Fibroblast of the aortic adventitia (primary cell): Measurements from ENCODE around the gene HAS3. TPM values are rescaled to one million over a fixed set of nuclear protein-coding genes. Genes with fewer than 3 reads are reported as not detected.

ENCODE experiments used
- DNase-seq: peaks from one replicate; pipeline ENCODE4 v3.0.0-alpha.2; 2010; ENCODE audit warnings: low read depth
- H3K4me3 ChIP-seq: 2 replicates; pipeline ENCODE4 v1.5.1; 2011; ENCODE audit warnings: low read depth, mild to moderate bottlenecking, control low read depth, low read length, moderate library complexity
- total RNA-seq: library from RNA; depleted of rRNA; stranded (reverse); fragments of >200 nt; gene quantifications from 2 replicates; pipeline ENCODE4 v1.2.3, GENCODE V29; 2012; ENCODE audit warnings: low replicate concordance
- TF ChIP-seq, protein P1 (sequence below): IDR thresholded peaks from 2 replicates; pipeline ENCODE4 v1.5.1; 2011; ENCODE audit warnings: mild to moderate bottlenecking, low read length, control low read depth, inconsistent platforms; ENCODE audit not compliant: insufficient read depth

HAS3 gene
- total RNA-seq, 1 donor, result 0.81 TPM

DNA sequence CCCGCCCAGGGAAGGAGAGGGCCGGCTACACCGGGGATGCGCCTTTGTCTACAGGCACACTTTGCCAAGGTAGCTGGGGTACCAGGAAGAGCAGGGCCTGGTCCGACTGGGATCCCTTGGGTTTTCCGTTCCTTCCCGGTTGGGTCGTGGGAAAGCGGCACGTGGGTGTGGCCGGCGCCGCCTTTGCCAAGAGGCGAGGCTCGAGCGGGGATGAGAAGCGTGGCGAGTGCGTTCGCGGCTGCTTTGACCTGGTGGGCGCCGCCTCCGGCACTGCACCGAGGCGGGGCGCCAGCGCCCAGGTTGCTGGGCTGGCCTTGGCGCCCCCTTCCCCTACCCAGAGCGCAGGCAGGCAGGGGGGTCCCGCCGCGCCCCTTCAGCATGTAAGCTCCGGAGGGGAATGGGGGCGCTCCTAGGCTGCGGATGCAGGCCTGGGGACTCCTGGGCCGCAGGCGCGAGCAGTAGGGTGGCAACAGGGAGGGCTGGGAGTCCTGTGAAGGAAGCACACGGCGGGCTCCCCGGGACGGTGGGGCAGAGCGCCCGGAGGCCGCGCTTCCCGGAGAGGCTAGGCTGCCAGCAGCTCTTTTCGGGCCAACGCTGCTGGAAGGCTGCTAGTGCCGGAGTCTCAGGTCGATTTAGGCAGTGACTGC lies 2.0 kb downstream of the HAS3 start:
- TF ChIP-seq, protein P1, sequence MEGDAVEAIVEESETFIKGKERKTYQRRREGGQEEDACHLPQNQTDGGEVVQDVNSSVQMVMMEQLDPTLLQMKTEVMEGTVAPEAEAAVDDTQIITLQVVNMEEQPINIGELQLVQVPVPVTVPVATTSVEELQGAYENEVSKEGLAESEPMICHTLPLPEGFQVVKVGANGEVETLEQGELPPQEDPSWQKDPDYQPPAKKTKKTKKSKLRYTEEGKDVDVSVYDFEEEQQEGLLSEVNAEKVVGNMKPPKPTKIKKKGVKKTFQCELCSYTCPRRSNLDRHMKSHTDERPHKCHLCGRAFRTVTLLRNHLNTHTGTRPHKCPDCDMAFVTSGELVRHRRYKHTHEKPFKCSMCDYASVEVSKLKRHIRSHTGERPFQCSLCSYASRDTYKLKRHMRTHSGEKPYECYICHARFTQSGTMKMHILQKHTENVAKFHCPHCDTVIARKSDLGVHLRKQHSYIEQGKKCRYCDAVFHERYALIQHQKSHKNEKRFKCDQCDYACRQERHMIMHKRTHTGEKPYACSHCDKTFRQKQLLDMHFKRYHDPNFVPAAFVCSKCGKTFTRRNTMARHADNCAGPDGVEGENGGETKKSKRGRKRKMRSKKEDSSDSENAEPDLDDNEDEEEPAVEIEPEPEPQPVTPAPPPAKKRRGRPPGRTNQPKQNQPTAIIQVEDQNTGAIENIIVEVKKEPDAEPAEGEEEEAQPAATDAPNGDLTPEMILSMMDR, result no peak
- DNase-seq, result peak; percentile 19
- H3K4me3 ChIP-seq, result peak overlapping the region; percentile 66

DNA sequence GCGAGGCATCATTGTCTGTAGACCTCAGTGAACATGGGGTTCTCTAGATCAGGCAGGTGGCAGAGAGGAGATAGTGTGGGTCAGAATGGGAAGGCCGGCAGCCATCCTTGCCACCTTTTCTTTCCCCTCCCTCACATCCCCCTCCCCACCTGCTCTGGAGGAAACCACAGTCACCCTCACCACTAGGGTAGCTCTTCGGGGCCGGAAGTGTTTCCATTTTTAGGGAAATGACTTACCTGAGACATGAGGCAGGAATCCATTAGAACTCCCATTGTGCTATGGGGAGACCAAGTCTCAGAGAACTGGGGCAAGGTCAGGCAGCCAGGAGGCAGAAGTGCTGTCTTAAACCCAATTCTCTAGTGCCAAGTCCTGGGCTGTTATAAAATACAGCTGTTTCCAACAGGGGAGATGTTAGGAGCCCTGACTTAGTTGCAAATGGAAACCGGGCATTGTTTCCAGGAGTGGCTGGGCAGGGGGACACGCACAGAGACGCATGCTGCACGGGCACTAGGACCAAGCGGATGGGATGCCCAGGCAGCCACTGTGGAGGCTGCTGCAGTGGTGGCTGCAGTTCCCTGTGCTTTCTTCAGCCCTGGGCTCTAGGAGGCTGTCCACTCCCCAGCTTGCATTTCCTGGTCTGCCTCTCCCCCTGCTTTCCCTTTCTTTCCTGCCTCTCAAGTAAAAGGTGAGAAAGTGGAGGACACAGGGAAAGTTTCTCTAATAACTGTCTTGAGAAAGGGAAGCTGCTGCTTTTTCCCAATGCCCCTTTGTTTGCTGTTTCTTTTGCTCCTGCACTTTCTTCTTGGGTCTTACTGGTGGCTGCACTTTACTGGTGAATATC lies 2.8 kb downstream of the HAS3 start:
- no peak overlapping the region for H3K4me3 ChIP-seq
- TF ChIP-seq, protein P1, result no peak
- no peak for DNase-seq

DNA sequence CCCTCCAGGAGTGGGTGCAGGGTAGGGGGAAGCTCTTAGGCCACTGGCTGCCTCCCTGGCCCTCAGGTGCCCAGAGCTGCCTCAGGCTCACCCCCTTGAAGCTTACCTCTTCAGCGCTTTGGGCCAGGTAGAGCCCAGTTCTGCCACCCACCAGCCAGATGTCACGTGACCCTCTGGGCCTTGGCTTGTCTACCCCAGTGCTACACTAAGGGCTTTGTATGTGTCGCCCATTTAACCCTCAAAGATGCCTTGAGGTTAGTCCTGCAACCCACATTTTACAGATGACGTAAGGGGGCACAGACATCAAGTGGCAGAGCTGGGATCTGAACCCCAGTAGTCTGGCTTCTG lies 3.4 kb downstream of the HAS3 start:
- H3K4me3 ChIP-seq, result no peak overlapping the region
- TF ChIP-seq, protein P1, result no peak
- DNase-seq, result no peak

DNA sequence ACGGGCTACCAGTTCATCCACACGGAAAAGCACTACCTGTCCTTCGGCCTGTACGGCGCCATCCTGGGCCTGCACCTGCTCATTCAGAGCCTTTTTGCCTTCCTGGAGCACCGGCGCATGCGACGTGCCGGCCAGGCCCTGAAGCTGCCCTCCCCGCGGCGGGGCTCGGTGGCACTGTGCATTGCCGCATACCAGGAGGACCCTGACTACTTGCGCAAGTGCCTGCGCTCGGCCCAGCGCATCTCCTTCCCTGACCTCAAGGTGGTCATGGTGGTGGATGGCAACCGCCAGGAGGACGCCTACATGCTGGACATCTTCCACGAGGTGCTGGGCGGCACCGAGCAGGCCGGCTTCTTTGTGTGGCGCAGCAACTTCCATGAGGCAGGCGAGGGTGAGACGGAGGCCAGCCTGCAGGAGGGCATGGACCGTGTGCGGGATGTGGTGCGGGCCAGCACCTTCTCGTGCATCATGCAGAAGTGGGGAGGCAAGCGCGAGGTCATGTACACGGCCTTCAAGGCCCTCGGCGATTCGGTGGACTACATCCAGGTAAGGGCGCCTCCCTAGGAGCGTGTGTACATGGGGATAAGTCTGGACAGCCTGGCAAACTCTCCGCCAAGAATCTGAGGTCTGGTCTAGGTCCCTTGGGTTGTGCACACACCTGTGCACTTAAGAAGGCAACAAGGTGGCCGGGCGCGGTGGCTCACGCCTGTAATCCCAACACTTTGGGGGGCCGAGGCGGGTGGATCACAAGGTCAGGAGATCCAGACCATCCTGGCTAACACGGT lies 4.2 kb downstream of the HAS3 start:
- no peak for DNase-seq

DNA sequence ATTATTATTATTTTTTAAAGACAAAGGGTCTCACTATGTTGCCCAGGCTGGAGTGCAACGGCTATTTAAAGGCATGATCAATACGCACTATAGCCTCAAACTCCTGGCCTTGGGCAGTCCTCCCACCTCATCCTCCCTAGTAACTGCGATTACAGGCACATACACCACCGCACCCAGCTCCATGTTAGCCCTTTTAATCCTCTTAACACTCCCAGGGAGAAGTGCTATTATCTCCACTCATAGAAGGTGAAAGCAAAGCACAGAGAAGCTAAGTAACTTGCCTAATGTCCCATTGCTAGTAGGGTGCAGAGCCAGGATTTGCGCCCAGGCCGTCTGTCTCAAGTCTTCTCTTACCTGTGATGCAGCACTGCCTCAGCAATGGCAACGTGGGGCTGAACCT lies 5.0 kb downstream of the HAS3 start:
- TF ChIP-seq, protein P1, result no peak
- H3K4me3 ChIP-seq, result no peak overlapping the region

More for the DNA sequence above, 4.2 kb downstream of the HAS3 start:
- H3K4me3 ChIP-seq, result no peak overlapping the region
- TF ChIP-seq, protein P1, result no peak

DNA sequence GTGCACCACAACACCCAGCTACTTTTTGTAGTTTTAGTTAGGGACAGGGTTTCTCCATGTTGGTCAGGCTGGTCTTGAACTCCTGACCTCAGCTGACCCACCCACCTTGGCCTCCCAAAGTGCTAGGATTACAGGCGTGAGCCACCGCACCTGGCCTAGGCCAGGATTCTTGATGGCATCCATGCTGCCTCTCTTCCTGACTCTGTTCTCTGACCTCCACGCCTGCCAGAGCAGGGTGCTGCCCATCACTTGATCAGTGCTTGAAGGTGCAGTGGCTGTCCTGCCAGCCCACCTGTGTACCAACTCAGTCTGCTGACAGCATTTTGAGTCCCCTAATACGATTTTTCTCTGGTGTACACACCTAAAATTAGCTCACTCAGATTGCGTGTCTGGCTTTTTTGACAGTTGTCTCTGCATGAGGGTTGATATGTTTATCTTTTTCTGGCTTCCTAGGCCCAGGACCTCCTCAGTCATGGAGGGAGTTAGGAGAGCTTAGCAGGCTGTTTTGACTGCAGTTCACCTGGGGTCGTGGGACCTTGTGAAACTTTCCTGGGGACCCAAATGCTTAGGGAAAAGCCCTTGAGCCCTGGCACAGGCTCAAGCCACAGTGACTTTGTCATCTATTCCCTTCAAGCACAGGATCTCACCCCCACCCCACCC lies 5.9 kb downstream of the HAS3 start:
- H3K4me3 ChIP-seq, result no peak overlapping the region
- DNase-seq, result no peak
- TF ChIP-seq, protein P1, result no peak

More for the DNA sequence above, 5.0 kb downstream of the HAS3 start:
- DNase-seq, result no peak
